ENCODE results near the gene GRAMD1A.

GRCh38 chr19:35008891-35009341 is 8.8 kb downstream of the GRAMD1A start:
- TF ChIP-seq CTCF (conservative IDR thresholded peaks at IDR 0.05) (no peak), ZFX (IDR thresholded peaks at IDR 0.05) (no peak)
